IPS-NIHi11 (cell line): Measurements from ENCODE around the gene ANP32E.

Source experiments
- DNase-seq: peaks from one replicate; pipeline ENCODE4 v3.0.0; 2012; ENCODE audit warnings: mixed read lengths, low spot score

The ANP32E gene

GRCh38 chr1:150168960-150169601, 66.8 kb downstream of the ANP32E start:
- peak; percentile 82 for DNase-seq
